Adrenal gland (tissue), 5 donors: ENCODE data around the gene KIAA1549.

Source experiments
- CTCF ChIP-seq, 6 experiments: fragments of 450-650 bp in 4 of 6; fragments of 200-600 bp in 2 of 6; sonication (generic) in 1 of 6; IDR thresholded peaks; 1 replicate in 5 of 6; 2 replicates in 1 of 6; pipeline versions ENCODE4 v1.5.1 to v1.8.0; 2016 to 2021; ENCODE audit warnings: antibody characterized with exemption in 6 of 6, mild to moderate bottlenecking in 2 of 6, moderate library complexity in 1 of 6
- POLR2A ChIP-seq, 2 donors: fragments of 450-650 bp; IDR thresholded peaks; one replicate each; pipeline ENCODE4 v1.6.1; 2017; ENCODE audit warnings: antibody characterized with exemption in 2 of 2, mild to moderate bottlenecking in 2 of 2, moderate library complexity in 1 of 2
- donor health status: DM: no; HTN: no; CAD: no.

- TF ChIP-seq CTCF (IDR thresholded peaks at IDR 0.05) (no peak), POLR2A (IDR thresholded peaks at IDR 0.05) (no peak)
Measured at GRCh38 chr7:138842111-138842510, 139.1 kb downstream of the KIAA1549 start.
